ENCODE results near the gene PAX1. TPM values are rescaled to one million over a fixed set of nuclear protein-coding genes. Genes with fewer than 3 reads are reported as not detected.

Gene PAX1
- total and polyA plus RNA-seq, 2 of the 8 experiments (the other 6 are each of a cell fraction or from before 2014, with no cell fraction given) = not detected

DNA sequence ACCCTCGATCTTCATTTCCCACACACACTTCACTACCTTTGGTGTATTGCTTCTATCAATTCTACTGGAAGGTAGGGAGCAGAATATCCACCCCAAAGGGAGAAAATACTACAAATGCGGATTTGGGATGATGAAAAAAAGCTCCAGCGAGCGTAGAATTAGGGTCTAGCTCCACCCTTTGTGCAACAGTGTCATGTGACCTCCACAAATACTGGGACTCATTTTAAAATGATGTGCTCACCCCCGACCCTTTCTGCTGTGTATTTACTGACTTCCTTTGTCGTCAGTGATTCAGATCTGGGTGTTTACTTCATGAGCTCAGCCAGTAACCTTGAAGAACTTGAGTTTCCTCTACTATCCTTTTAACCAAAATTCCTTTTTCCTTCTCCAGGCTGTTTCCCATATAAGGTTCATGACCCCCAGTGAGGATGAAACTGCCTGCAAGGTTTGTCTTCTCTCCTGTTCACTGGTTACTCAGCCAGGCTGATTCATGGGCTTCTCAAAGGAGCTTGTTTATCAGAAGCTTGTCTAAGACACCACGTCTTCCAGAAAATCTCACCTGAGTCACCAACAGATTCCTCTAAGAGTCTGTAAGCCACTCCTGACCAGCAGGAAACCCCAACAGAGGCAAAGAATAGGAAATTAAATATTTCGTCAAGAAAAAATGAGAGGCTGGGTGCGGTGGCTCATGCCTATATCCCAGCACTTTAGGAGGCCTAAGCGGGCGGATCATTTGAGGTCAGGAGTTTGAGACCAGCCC is 39.6 kb upstream of the PAX1 start (continued):
- TF ChIP-seq SIRT6 (IDR thresholded peaks at IDR 0.05; ENCODE audit: low read length) (no peak), SIX5 (IDR thresholded peaks at IDR 0.05; ENCODE audit: low read depth, low read length) (no peak), KDM5A (IDR thresholded peaks at IDR 0.05; ENCODE audit: low read length) (no peak)
